ENCODE results near the gene TRPV4. TPM values are rescaled to one million over a fixed set of nuclear protein-coding genes. Genes with fewer than 3 reads are reported as not detected.
A peak's percentile ranks its signal among the peaks of the same experiment; 100 is the strongest.

Gene TRPV4
- polyA plus RNA-seq, 4 donors: 1.5 to 19.7 (median 10.0) TPM

DNA sequence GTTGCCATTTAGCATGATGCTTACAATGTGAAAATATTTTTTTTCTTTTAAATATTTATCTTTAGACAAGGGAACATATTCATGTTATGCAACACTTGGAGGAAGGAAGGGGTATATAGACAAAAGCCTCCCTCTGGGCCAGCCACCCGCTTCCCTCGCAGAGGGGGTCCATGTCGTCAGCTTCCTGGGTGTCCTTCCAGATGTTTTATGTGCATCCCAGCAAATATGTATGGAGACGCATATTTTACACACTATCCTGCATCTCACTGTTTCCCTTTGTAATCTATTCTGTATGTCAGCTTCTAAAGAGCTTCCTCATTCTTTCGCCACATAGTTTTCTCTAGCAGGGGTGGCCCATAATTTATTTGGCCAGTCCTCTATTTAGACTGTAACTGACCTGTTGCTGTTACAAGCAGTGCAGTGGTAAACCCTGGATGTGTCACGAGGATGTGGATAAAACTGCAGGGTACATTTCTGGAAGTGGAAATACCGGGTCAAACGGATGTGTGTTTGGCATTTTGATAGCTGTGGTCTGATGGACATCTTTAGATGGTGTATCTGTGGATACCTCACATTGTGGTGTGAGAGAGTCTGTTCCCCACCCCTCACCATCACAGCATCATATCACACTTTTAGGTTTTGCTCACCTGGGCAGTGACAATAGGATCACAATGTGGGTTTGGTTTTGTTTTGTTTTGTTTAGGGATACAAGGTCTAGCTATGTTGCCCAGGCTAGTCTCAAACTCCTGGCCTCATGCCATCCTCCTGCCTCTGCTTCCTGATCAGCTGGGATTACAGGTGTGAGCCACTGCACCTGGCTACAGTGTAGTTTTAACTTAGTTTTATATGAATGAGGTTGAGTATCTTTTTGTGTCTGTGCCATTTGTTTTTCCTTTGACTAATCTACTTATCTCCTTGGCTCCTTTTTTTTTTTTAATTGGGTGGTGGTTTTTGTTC lies 87.9 kb downstream of the TRPV4 start:
- no peak for DNase-seq (ENCODE audit: low read depth in 4 of 4, low spot score in 3 of 4)

DNA sequence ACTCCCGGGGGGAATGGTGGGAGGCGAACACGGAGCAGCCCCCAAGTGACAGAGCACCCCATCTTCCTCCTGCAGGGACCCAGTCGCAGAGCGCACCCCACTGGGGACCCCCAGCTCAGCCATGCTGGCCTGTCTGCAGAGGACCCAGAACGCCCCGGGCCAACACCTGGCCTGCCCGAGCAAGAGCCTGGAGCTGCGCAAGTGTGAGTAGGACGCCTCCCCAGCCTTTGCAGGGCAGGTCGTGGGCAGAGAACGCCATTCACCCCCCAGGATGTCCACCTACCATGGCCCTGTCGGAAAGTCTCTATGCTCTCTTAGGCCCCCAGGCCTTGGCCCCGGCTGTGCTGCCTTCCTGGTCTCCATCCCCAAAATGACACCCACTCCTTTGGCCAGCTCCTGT lies 89.2 kb downstream of the TRPV4 start:
- DNase-seq (ENCODE audit: low read depth in 4 of 4, low spot score in 3 of 4): no peak

DNA sequence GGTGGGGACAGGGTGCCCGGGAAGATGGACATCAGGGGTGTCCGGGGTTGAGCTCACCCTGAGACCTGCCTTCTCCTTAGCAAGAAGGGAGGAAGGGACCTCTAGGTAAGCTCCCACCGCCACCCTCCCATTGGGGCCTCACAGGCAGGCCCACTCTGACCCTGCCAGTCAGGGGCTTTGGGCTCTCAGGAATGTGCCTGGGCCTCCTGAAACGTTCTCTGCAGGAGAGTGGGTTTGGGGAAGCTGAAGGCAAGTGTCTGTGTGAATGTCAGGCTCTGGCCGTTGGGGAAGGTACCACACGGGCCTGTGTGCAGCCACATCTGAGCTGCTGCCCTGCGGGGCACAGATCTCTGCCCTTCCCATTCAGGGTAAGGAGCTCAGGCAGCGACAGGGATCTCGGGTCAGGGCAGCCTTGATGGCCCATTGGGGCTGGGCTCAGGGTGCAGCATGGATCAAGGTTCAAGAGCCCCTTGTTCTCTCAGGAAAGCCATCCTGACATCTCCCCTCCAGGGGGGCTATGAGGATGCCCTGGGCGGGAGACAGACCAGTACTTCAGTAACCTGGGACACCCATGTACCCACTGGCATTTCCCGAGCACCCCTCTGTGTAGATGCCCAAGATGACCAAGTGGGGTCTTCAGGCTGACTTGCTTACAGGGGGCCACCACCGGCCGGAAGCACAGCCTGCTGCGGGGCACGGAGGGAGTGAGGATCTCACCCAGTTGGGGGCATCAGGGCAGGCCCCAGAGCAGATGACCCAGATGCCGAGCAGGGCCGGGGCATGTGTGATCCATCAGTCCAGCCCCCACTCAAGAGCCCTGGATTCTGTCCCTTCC lies 89.9 kb downstream of the TRPV4 start:
- DNase-seq (ENCODE audit: low read depth in 4 of 4, low spot score in 3 of 4): no peak

DNA sequence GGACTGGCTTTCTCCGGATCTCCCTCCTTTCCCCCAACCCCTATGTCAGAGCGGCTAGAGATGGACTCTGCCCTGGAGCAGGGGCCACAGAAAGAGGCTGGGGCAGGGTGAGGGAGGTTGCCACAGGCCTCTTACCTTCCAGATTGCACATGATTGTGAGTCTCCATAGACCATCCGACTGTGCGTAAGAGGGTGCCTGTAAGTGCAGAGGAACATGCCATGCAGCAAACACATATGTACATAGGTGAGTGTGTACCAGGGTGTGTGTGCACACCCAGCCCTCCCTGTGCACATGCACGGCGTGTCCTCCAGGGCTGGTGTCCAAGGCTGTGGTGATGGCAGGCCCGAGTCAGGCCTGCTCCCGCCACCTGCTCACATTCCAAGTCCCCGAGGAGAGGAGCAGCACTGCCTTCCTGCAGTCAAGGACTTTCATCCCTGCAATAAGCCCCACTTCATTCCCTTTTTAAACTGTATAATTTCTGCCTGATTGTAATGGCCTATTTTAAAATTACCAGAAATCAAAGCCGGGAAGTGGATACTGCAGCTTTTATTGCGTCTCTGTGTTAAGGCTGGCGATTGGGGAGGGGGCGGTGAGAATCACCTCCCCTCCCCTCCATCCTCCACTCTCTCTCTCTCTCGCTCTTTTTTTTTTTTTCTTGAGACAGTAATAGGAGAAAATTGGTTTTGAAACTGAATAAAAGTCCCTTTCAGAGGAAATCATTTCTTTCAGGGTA lies 91.1 kb downstream of the TRPV4 start:
- no peak for DNase-seq (ENCODE audit: low read depth in 4 of 4, low spot score in 3 of 4)

DNA sequence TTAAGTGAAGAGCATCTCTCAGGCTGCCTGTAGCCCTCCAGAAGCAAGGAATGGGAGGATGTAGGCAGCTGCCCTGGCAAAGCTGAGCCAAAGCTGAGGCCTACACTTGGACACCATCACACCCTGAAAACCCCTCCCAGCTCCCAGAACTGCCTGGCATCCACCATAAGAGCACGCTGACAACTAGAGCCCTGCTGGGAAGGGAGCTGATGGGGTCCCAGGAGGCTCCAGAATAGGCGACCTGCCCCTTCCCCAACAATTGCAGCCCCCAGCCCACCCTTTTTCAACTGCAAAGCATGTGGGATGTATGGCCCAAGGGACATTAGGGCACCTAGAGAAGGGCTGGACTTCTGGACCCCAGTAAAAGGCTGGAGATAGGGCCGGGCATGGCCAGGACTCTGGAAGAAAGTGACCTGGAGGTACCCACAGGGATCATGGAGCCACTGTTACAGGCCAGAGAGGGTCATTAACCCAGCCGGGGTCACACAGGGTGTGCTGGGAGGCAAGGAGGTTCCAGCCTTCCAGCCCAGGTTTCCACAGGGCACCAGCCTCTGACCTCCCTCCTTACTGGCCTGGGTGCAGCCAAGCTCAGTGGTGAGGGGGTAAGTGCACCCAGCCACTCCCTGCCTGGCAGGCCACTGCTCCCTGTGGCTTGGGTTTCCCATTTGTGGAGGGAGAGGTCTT lies 91.8 kb downstream of the TRPV4 start:
- DNase-seq (ENCODE audit: low read depth in 4 of 4, low spot score in 3 of 4): no peak

DNA sequence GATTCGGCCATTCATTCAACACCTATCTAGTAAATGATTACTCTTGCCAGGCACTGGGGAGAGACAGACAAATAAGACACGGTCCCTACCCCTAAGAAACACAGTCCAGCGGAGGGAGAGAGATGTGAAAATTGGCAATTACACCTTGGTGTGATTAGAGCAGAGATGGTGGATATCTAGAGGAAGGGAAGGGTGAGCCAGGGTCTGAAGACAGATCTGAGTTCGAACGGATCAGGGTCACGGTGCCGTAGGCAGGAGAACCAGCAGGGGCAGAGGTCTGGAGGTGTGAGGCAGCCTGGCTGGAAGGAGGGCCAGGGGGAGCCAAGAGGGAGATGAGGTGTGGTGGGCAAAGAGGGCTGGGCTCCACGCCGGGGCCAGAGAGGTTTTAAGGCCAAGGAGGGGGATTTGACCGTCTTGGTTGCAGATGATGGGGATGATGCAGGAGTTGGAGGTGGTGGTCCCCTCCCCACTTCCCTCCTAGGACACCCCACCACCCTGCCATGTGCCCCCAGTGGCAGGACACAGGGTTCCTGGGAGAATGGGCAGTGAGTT lies 92.4 kb downstream of the TRPV4 start:
- DNase-seq (ENCODE audit: low read depth in 4 of 4, low spot score in 3 of 4): no peak

DNA sequence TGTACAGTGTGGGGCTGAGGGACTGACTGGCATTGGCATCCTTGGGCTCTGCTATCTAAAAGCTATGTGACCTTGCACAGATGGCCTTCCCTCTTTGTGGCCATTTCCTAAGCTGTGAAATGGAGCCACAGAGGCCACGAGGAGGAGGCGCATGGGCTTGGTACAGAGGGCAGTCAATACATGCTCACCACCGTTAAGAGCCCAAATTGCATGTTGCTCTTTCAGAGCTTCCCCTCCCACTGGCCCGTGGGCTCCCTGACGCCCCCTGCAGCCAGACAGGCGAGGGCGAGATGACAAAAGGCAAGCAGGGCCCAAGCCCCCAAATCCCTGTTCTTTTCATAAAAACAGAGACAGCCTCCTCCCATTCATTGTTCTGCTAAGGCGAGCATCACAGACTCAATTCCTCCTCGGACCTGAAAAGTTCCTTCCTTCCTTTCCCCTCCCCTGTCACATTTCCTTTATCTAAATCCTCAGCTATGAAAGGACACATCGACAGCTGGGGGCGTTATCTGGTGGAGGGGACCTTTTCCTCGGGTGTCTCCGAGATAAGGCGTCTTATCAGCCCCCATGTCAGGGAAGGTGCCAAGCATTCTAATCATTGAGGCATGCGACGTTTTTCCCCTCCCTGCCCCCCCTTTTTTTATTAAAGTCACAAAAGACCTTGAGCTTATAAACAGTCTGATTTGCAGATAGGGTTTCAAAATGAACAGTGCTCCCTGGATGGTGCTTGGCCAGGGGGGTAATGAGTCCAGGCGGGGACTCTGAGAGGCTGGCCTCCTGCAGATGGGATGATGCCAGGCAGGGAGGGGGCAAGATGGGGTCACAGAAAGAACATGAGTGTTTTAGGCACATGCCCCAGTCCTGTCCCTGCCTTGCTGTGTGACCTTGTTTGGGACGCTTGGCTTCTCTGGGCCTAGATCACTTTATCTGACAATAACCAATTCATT lies 93.2 kb downstream of the TRPV4 start:
- DNase-seq (ENCODE audit: low read depth in 4 of 4, low spot score in 3 of 4): no peak

DNA sequence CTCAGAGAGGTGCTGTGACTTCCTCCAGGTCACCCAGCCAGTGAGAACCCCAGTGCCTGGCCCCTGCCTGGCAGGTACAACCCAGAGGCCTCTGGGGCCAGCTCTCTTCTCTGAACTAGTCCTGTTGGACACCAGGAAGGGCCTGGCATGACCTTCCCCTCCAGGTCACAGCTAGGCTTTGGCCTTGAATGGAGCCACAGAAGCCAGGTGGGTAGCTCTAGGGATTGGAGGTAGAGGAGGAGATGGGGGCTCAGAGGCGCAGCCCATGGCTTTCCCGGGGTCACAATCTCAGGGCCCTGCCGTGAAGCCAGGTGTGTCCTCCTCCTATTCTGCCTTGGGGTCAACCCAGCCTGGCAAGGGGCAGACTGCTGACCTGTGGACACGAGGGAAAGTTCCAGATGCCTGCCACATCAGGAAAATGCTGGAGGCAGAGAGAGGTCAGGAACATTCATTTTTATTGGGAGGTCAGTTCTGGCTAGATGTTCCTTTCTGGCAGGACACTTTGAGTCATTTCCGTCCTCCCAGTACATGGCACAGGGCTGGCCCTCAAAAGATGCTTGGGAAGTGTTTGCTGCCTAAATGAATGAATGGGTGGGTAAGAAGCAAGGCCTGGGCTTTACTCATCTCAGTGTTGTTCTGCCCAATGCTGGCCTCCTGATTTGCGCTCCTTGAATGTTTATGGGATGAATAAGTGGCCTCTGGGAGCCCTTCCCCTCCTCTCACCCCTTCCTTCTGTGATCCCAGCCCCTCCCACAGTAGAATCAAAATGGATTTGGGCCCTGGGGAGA lies 94.1 kb downstream of the TRPV4 start:
- no peak for DNase-seq (ENCODE audit: low read depth in 4 of 4, low spot score in 3 of 4)

DNA sequence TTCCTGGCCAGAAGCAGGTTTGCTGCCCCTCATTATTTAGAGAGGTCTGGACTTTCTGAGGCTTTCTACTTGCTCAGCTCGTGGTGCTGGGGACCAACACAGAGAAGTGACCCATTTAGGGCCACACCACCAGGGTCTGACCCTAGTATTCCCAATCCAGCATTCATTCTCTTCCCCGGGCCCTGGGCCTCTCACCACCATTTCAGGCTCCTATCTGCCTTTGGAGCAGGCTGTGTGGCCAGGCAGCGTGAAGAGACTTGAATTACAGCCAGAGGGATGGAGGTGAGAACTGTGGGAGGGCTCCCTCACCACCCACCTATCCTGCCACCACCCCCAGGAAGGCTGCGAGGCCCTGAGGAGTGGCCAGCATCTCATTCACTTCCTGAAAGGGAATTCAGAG lies 95.0 kb downstream of the TRPV4 start:
- no peak for DNase-seq (ENCODE audit: low read depth in 4 of 4, low spot score in 3 of 4)

DNA sequence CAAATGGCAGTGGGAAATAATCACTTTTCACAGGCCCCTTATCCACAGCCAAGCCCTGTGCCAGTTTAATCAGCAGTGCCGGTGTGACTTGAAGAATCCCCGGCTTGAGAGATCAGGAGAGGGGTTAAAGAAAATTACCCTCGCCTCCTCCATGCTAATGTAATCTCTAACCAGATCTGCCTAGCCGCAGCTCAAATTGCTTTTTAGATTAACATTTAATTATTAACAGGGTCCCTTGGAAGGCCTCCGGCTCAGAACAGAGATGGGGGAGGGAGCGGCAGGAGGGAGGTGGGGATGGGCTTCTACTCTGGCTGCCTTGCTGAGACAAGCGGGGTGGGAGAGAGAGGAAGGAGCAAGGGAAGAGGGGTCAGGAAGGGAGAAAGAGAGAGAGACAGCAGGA lies 95.6 kb downstream of the TRPV4 start:
- no peak for DNase-seq (ENCODE audit: low read depth in 4 of 4, low spot score in 3 of 4)

DNA sequence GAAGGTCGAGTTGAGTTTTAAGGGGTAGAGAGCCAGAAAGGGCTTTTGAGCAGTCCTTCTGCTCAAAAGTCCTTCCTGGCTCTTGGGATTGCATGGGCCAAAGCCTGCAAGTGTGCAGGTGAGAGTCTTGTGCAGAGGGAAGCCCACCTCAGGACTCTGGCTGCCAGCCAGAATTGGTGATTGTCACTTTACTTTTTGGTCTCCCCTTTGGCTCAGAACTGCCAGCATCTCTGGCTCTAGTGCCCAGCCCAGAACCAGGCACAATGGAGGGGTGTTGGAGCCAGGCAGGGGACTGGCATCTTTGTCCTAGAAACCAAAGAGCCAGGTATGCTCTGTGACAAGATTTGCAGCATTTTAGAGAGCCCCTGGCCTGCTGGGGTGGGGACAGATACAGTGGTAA lies 96.1 kb downstream of the TRPV4 start:
- no peak for DNase-seq (ENCODE audit: low read depth in 4 of 4, low spot score in 3 of 4)

DNA sequence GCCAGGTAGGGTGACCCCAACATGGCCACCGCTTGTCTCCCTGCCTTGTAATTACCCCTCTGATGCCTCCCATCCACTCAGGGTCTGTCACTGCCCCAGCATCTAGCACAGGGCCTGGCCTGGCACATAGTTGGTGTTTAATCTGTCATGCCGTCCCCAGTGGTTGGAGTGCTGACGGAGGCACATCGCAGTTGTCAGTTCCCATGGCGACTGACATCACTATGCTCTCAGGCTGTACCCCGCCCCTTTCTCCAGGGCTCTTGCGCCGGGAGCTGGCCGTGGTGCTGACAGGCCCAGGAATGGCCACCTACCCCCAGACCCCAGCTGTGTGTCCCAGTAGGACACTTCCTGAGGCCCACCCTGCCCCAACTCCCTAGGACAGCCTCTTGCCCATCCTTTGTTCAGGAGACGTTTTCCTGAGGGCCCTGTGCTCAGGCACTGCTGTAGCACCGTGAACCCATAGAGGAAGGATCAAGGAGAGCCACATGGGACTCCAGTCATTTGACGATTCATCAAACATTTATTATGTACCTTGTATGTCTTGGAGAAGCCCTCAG lies 96.6 kb downstream of the TRPV4 start:
- DNase-seq (ENCODE audit: low read depth in 4 of 4, low spot score in 3 of 4): peak in 1 of 4 donors; percentile 77

DNA sequence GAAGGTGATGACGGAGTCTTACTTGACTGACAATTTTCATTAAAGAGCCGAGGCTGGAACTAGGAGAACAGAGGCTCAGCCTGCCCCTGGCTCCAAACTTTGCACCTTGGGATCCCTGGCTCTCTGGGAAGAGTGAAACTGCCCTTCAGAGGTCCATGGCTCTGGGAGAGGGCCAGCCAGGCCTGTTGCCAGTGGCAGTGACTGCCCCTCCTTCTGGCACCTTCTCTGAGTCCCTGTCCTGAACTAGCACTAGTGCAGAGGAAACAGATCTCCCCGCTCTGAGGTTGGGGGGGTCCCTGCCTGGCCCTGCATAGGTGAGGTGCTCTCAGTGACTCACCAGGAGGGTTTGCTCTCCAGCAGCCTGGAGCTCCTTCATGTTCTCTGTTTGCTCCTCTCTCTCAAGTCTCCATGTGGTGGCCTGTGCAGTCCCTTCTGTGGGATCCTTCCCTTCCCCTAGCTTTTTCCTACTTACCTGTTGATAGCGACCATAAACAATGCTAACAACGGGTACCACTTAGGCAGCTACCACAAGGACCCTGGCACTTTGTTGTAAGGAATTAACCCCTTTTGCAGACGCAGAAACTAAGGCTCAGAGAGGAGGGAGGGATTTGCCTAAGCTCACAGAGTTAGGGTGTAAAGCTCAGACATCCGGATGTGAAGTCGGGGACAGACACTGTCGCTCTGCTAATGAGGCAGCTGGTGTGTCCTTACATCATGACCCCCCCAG lies 97.2 kb downstream of the TRPV4 start:
- DNase-seq (ENCODE audit: low read depth in 4 of 4, low spot score in 3 of 4): no peak

DNA sequence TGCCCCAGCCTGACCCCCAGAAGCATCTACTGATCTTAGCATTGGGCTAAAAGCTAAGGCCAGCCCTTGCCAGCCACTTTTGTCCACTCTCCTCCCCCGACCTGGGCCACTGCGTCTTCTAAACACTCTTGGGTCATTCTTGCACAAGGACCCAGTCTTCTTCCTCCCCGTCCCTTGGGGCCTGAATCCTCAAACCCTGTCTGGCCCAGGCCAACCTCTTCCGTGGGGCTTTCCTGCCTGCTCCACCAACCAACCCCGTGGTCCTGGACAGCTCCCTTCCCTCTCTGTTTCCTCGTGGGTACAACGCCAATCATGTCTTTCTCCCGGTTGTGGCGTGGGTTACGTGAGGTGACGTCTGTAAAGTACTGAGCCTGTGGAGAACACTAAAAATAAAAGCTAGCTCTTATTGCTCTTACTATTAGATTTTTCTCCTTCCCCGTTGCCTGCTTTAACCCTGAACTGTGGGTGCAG lies 98.1 kb downstream of the TRPV4 start:
- DNase-seq (ENCODE audit: low read depth in 4 of 4, low spot score in 3 of 4): no peak

DNA sequence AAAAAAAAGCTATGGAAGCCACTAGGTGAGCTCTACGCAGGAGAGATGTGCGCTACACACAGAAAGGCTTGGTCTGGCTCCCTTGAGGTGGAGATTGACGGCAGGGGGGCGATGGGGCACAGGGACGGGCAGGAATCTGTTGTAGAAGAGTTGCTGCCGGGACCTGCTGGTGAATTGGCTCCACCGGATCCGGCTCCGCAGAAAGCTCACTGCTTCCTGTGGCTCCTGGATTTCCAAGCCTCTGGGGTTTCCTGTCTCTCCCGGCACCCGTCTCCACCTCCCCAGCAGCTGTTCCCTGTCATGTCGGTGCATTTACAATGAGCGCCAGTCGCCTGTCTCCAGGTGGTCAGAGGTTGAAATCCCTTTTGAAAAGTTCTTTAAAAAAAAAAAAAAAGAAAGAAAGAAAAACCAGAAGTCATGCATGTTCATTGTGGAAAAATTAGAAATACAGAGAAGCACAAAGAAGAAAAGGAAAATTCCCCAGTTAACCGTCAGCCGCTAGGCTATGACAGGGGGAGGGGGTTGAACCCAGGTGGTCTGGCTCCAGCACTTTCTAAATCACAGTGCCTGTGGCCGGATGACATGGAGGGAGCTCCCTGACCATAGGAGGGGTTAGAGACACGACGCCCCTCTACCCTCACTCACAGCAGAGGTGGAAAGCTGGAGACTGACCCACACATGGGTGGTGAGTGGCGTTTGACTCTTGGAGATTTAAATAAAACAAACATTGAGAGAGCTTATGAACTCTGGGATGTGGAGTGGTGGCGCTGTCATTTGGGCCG lies 98.8 kb downstream of the TRPV4 start:
- DNase-seq (ENCODE audit: low read depth in 4 of 4, low spot score in 3 of 4): no peak
